K562 (cell line): ENCODE data around the gene BLCAP. TPM values are rescaled to one million over a fixed set of nuclear protein-coding genes. Genes with fewer than 3 reads are reported as not detected.

Source experiments
- AFF1 ChIP-seq, 2 experiments: fragments of 450-650 bp; IDR thresholded peaks; 2 replicates each; pipeline ENCODE4 v1.6.1; 2018; ENCODE audit warnings: mild to moderate bottlenecking in 2 of 2, low read depth in 1 of 2; ENCODE audit not compliant: partially characterized antibody in 2 of 2
- CBFB ChIP-seq: sonication (generic); formaldehyde crosslinking; IDR thresholded peaks from 2 replicates; pipeline ENCODE4 v1.4.0; 2020; ENCODE audit warnings: mild to moderate bottlenecking, missing genetic modification reagents
- EP300 ChIP-seq: IDR thresholded peaks from 2 replicates; pipeline ENCODE4 v1.6.1; 2012; ENCODE audit warnings: low read length, improper control_type of control experiment
- FOXA1 ChIP-seq: fragments of 450-650 bp; IDR thresholded peaks from 2 replicates; pipeline ENCODE4 v1.6.1; 2016; ENCODE audit warnings: mild to moderate bottlenecking, borderline replicate concordance
- GTF3C2 ChIP-seq: IDR thresholded peaks from 3 replicates; pipeline ENCODE4 v1.6.1; 2011; ENCODE audit warnings: borderline replicate concordance, mild to moderate bottlenecking, moderate library complexity; ENCODE audit not compliant: insufficient read length; ENCODE audit errors: extremely low read depth
- HIVEP1 ChIP-seq: fragments of 250-450 bp; sonication (Bioruptor Pico); IDR thresholded peaks from 2 replicates; pipeline ENCODE4 v1.4.0; 2020; ENCODE audit warnings: mild to moderate bottlenecking
- MTA1 ChIP-seq: fragments of 450-650 bp; IDR thresholded peaks from 2 replicates; pipeline ENCODE4 v1.6.1; 2017; ENCODE audit warnings: borderline replicate concordance
- MYNN ChIP-seq, 2 experiments: sonication (generic); formaldehyde crosslinking in 1 of 2; IDR thresholded peaks; 2 replicates each; pipeline versions ENCODE4 v1.5.0 to v1.6.1; 2016 to 2020; ENCODE audit warnings: antibody characterized with exemption in 1 of 2, missing genetic modification reagents in 1 of 2
- RBM15 ChIP-seq: fragments of 200-400 bp; formaldehyde crosslinking; IDR thresholded peaks from 2 replicates; pipeline ENCODE4 v1.6.1; 2018; ENCODE audit warnings: mild to moderate bottlenecking, low read length, moderate library complexity; ENCODE audit not compliant: insufficient read depth
- RBM25 ChIP-seq: fragments of 200-400 bp; formaldehyde crosslinking; IDR thresholded peaks from 2 replicates; pipeline ENCODE4 v1.6.1; 2018; ENCODE audit warnings: low read length, low read depth, moderate library complexity; ENCODE audit not compliant: severe bottlenecking
- TRIM24 ChIP-seq, 2 experiments: fragments of 450-650 bp; IDR thresholded peaks; 2 replicates each; pipeline ENCODE4 v1.6.1; 2016
- U2AF1 ChIP-seq: fragments of 200-400 bp; formaldehyde crosslinking; optimal IDR thresholded peaks from 2 replicates; pipeline ENCODE3; 2017; ENCODE audit warnings: mild to moderate bottlenecking, low read depth, low read length, moderate library complexity
- ZNF124 ChIP-seq: sonication (generic); formaldehyde crosslinking; IDR thresholded peaks from 2 replicates; pipeline ENCODE4 v1.8.1; 2022; ENCODE audit warnings: missing genetic modification reagents
- ZNF197 ChIP-seq: fragments of 200-800 bp; sonication (Bioruptor generic); IDR thresholded peaks from 2 replicates; pipeline ENCODE4 v1.6.1; 2016; ENCODE audit warnings: low read depth, missing genetic modification characterization, missing compliant biosample characterization
- ZNF311 ChIP-seq: fragments of 250-450 bp; sonication (Bioruptor Pico); IDR thresholded peaks from 2 replicates; pipeline ENCODE4 v1.4.0; 2020; ENCODE audit warnings: mild to moderate bottlenecking, moderate library complexity
- ZNF583 ChIP-seq: fragments of 250-450 bp; sonication (Bioruptor Pico); IDR thresholded peaks from 2 replicates; pipeline ENCODE4 v1.4.0; 2020
- ZNF695 ChIP-seq: fragments of 450-650 bp; formaldehyde crosslinking; IDR thresholded peaks from 2 replicates; pipeline ENCODE4 v1.4.0; 2020; ENCODE audit warnings: mild to moderate bottlenecking, moderate library complexity
- polyA plus RNA-seq, 8 experiments: library from polyadenylated mRNA; depleted of rRNA in 4 of 8; stranded (reverse) in 5 of 8; unstranded in 3 of 8; fragments of >200 nt; fragmentation: Nextera tagmentation in 2 of 8; fragmentation: Illumina TruSeq in 1 of 8; extraction: Ambion mirVana in 2 of 8; extraction: Trizol in 1 of 8; gene quantifications; 2 replicates each; pipeline versions ENCODE4 v1.2.1 to v1.2.3, GENCODE V29; 2011 to 2014; ENCODE audit warnings: inconsistent platforms in 1 of 8, missing spikeins in 1 of 8
- total RNA-seq, 7 experiments: library from RNA; depleted of rRNA in 6 of 7; stranded (reverse); fragments of >200 nt in 6 of 7; fragmentation: Illumina TruSeq in 2 of 7; extraction: Trizol in 2 of 7; gene quantifications; 2 replicates each; pipeline versions ENCODE4 v1.2.1 to v1.2.3, GENCODE V29; 2011 to 2021; ENCODE audit warnings: low replicate concordance in 1 of 7
- TF ChIP-seq, protein P1 (sequence below): fragments of 450-650 bp; IDR thresholded peaks from 2 replicates; pipeline ENCODE4 v1.6.1; 2016
- TF ChIP-seq, protein P2 (sequence below): fragments of 450-650 bp; IDR thresholded peaks from 2 replicates; pipeline ENCODE4 v1.6.1; 2016; ENCODE audit warnings: antibody characterized with exemption

The BLCAP gene
- total and polyA plus RNA-seq, 9 of the 15 experiments (the other 6 are each of a cell fraction or from before 2014, with no cell fraction given): 16.9 to 41.5 (median 27.6) TPM

- TF ChIP-seq AFF1 (IDR thresholded peaks at IDR 0.05; ENCODE audit: low read depth in 1 of 2, partially characterized antibody in 2 of 2) (peak in 1 of 2 experiments; percentile 23), MTA1 (peak; percentile 91), TRIM24 (IDR thresholded peaks at IDR 0.05) (0 out of 4 replicates have a peak, but pooled peaks of 1 of the 2 experiments have one; percentile 3), ZNF197 (CRISPR knock-in tag) (0 out of 2 replicates have a peak, but pooled peaks have one; percentile 22), MYNN (IDR thresholded peaks at IDR 0.05) (no peak), MYNN (CRISPR knock-in tag; IDR thresholded peaks at IDR 0.05) (no peak), CBFB (CRISPR knock-in tag) (no peak), GTF3C2 (no peak), ZNF311 (CRISPR knock-in tag) (no peak), U2AF1 (no peak), FOXA1 (no peak), RBM15 (no peak), ZNF695 (CRISPR knock-in tag) (no peak), ZNF124 (CRISPR knock-in tag) (no peak), RBM25 (no peak), ZNF583 (CRISPR knock-in tag) (no peak), EP300 (0 out of 2 replicates have a peak, but pooled peaks have one; percentile 16), HIVEP1 (CRISPR knock-in tag) (no peak)
- TF ChIP-seq, protein P1, sequence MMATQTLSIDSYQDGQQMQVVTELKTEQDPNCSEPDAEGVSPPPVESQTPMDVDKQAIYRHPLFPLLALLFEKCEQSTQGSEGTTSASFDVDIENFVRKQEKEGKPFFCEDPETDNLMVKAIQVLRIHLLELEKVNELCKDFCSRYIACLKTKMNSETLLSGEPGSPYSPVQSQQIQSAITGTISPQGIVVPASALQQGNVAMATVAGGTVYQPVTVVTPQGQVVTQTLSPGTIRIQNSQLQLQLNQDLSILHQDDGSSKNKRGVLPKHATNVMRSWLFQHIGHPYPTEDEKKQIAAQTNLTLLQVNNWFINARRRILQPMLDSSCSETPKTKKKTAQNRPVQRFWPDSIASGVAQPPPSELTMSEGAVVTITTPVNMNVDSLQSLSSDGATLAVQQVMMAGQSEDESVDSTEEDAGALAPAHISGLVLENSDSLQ: no peak
- TF ChIP-seq, protein P2, sequence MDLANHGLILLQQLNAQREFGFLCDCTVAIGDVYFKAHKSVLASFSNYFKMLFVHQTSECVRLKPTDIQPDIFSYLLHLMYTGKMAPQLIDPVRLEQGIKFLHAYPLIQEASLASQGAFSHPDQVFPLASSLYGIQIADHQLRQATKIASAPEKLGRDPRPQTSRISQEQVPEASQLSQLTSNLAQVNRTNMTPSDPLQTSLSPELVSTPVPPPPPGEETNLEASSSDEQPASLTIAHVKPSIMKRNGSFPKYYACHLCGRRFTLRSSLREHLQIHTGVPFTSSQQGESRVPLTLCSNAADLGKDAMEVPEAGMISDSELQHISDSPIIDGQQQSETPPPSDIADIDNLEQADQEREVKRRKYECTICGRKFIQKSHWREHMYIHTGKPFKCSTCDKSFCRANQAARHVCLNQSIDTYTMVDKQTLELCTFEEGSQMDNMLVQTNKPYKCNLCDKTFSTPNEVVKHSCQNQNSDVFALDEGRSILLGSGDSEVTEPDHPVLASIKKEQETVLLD: no peak
Observed at GRCh38 chr20:37527638-37528445, at the start of gene BLCAP (continued).
